GM12892 (cell line): ENCODE data around the gene ITGB4.
A peak's percentile ranks its signal among the peaks of the same experiment; 100 is the strongest.

Experiments used
- POLR2A ChIP-seq: IDR thresholded peaks from 2 replicates; pipeline ENCODE4 v1.6.1; 2011; ENCODE audit warnings: low read depth, low read length, control low read depth
- POLR2AphosphoS5 ChIP-seq: IDR thresholded peaks from 2 replicates; pipeline ENCODE4 v1.6.1; 2011; ENCODE audit warnings: low read depth, low read length, control low read depth
- TAF1 ChIP-seq: IDR thresholded peaks from 2 replicates; pipeline ENCODE4 v1.6.1; 2011; ENCODE audit warnings: low read depth, mild to moderate bottlenecking, control low read depth, low read length, borderline replicate concordance

GRCh38 chr17:75774991-75775668, 53.9 kb downstream of the ITGB4 start:
- peak; percentile 54 for TF ChIP-seq POLR2A
- TF ChIP-seq TAF1, result no peak
- peak; percentile 90 for TF ChIP-seq POLR2AphosphoS5
